Immature natural killer cell (primary cell): ENCODE measurements around the gene RPH3AL. TPM values are rescaled to one million over a fixed set of nuclear protein-coding genes. Genes with fewer than 3 reads are reported as not detected.
"Not testable (repeated sequence)": the region's sequence is repeated elsewhere in the genome, so short reads cannot be mapped to it uniquely, and the experiment has no call there.

Experiments used
- DNase-seq, 3 donors: peaks; one replicate each; pipeline ENCODE4 v3.0.0; 2022; ENCODE audit warnings: mixed read lengths in 1 of 3
- H3K27ac Mint-ChIP-seq, 6 donors: one replicate each; pipeline ENCODE4 v1.8.0; 2020; ENCODE audit warnings: mixed read lengths in 6 of 6, mild to moderate bottlenecking in 5 of 6, inconsistent platforms in 4 of 6, moderate library complexity in 3 of 6
- H3K27me3 Mint-ChIP-seq, 3 donors: one replicate each; pipeline ENCODE4 v1.8.0; 2020 to 2021; ENCODE audit warnings: low read depth in 3 of 3, mild to moderate bottlenecking in 3 of 3, mixed read lengths in 3 of 3, moderate library complexity in 3 of 3, inconsistent platforms in 1 of 3
- H3K36me3 Mint-ChIP-seq, 3 donors: one replicate each; pipeline ENCODE4 v1.8.0; 2020; ENCODE audit warnings: mixed read lengths in 3 of 3, inconsistent platforms in 2 of 3, mild to moderate bottlenecking in 2 of 3
- H3K4me1 Mint-ChIP-seq, 2 donors: one replicate each; pipeline ENCODE4 v1.8.0; 2020; ENCODE audit warnings: inconsistent platforms in 2 of 2, mild to moderate bottlenecking in 2 of 2, mixed read lengths in 2 of 2, moderate library complexity in 1 of 2
- H3K4me3 Mint-ChIP-seq, 5 donors: one replicate each; pipeline ENCODE4 v1.8.0; 2020; ENCODE audit warnings: mild to moderate bottlenecking in 5 of 5, mixed read lengths in 5 of 5, inconsistent platforms in 3 of 5, moderate library complexity in 3 of 5
- H3K9me3 Mint-ChIP-seq, 6 donors: one replicate each; pipeline ENCODE4 v1.8.0; 2020; ENCODE audit warnings: mild to moderate bottlenecking in 6 of 6, mixed read lengths in 6 of 6, inconsistent platforms in 4 of 6, moderate library complexity in 3 of 6
- polyA plus RNA-seq, 3 donors: library from polyadenylated mRNA; unstranded; fragments of 300-500 nt; fragmentation: Illumina TruSeq; gene quantifications; one replicate each; pipeline ENCODE4 v1.2.3, GENCODE V29; 2021

The RPH3AL gene
- polyA plus RNA-seq, 3 donors from 2014 or later: 4.2 to 10.3 (median 4.5) TPM

DNA sequence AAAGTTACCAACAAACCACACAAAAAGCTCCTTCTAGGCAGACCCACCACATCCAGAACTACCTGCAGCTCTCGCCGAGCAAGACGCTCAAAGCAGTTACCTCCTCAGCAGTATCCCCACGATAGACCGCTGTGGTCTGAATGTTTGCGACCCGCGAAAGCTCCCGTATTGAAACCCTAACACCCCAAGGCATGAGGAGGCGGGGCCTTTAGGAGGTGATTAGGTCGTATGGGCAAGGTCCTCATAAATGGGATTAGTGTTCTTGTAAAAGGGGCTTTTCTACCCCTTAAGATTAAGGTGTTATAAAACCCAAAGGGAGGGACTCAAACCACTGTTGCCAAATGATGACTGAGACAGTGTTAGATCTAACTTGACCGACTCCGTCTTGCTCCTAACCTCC is 19.0 kb upstream of the RPH3AL start:
- peaks cover 0 to 5% (median 1%) of the 10 kb centered on the region in 6 donors for H3K9me3 Mint-ChIP-seq
- peaks cover 0 to 3% of the 10 kb centered on the region in 2 donors for H3K4me1 Mint-ChIP-seq
- no peak overlapping the region for H3K4me3 Mint-ChIP-seq
- H3K27ac Mint-ChIP-seq: no peak overlapping the region
- peaks cover 0 to 15% (median 15%) of the 10 kb centered on the region in 3 donors for H3K36me3 Mint-ChIP-seq
- no peak for DNase-seq
- peaks cover 0 to 2% (median under 1%) of the 10 kb centered on the region in 3 donors for H3K27me3 Mint-ChIP-seq

DNA sequence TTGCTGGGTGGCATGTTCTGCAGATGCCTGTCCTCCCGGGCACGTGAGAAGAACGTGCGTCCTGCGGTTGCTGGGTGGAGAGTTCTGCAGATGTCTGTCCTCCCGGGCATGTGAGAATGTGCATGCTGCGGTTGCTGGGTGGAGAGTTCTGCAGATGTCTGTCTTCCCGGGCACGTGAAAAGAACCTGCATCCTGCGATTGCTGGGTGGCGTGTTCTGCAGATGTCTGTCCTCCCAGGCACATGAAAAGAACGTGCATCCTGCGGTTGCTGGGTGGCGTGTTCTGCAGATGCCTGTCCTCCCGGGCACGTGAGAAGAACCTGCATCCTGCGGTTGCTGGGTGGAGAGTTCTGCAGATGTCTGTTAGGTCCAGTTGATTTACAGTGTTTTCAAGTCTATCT is 15.0 kb upstream of the RPH3AL start:
- DNase-seq, H3K27me3 Mint-ChIP-seq, H3K27ac Mint-ChIP-seq, H3K9me3 Mint-ChIP-seq: not testable (repeated sequence)
- H3K4me3 Mint-ChIP-seq: peak overlapping the region in 2 of 5 donors; percentile 30 to 41
- H3K4me1 Mint-ChIP-seq: peaks cover 7 to 24% of the 10 kb centered on the region in 2 donors
- peaks cover 0 to 15% (median 15%) of the 10 kb centered on the region in 3 donors for H3K36me3 Mint-ChIP-seq

DNA sequence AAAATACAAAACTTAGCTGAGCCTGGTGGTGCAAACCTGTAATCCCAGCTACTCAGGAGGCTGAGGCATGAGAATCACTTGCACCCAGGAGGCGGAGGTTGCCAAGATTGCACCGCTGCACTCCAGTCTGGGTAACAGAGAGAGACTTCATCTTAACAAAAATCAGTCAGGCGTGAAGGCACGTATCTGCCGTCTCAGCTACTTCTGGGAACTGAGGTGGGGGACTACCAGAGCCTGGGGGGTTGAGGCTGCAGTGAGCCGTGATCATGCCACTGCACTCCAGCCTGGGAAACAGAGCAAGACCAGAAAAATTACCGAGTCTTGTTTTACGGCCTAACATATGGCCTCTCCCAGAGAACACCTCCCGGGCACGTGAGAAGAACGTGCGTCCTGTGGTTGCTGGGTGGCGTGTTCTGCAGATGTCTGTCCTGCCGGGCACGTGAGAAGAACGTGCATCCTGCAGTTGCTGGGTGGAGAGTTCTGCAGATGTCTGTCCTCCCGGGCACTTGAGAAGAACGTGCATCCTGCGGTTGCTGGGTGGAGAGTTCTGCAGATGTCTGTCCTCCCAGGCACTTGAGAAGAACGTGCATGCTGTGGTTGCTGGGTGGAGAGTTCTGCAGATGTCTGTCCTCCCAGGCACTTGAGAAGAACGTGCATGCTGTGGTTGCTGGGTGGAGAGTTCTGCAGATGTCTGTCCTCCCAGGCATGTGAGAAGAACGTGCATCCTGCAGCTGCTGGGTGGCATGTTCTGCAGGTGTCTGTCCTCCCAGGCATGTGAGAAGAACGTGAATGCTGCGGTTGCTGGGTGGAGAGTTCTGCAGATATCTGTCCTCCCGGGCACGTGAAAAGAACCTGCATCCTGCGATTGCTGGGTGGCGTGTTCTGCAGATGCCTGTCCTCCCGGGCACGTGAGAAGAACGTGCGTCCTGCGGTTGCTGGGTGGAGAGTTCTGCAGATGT is 14.3 kb upstream of the RPH3AL start:
- not testable (repeated sequence) for H3K9me3 Mint-ChIP-seq, H3K27me3 Mint-ChIP-seq
- Mint-ChIP-seq H3K4me1 (peaks cover 7 to 24% of the 10 kb centered on the region in 2 donors), H3K27ac (peak overlapping the region in 2 of 6 donors; percentile 35 to 48), H3K36me3 (peaks cover 0 to 15% (median 15%) of the 10 kb centered on the region in 3 donors), H3K4me3 (peak overlapping the region in 3 of 5 donors; percentile 18 to 22 (median 21))
- DNase-seq: peak in 2 of 3 donors; percentile 17 to 18

DNA sequence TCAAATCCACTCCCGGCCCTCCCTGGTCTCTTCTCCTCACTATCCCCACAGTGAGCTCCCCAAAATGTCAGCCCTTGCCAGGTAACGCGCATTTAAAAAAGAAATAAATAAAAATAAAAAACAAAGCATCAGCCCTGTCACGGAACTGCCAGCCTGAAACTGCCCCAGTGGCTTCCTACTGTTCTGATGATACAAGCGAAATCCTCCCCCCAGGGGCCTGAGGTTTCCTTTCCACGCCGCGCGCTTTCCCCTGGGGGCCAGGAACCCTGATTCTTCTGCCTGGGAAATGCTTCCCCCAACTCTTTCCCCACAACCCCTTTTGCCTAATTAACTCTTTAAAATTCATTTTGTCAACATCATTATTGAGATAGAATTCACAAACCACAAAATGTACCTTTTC is 12.2 kb upstream of the RPH3AL start:
- peak overlapping the region in 1 of 6 donors; percentile 6 for H3K27ac Mint-ChIP-seq
- H3K27me3 Mint-ChIP-seq: peaks cover 0 to 8% (median 3%) of the 10 kb centered on the region in 3 donors
- H3K4me3 Mint-ChIP-seq: peak overlapping the region in 3 of 5 donors; percentile 7 to 47 (median 8)
- peaks cover 0 to 15% (median 15%) of the 10 kb centered on the region in 3 donors for H3K36me3 Mint-ChIP-seq
- no peak for DNase-seq
- H3K4me1 Mint-ChIP-seq: peaks cover 7 to 24% of the 10 kb centered on the region in 2 donors
- H3K9me3 Mint-ChIP-seq: peaks cover 0 to 5% (median 1%) of the 10 kb centered on the region in 6 donors

DNA sequence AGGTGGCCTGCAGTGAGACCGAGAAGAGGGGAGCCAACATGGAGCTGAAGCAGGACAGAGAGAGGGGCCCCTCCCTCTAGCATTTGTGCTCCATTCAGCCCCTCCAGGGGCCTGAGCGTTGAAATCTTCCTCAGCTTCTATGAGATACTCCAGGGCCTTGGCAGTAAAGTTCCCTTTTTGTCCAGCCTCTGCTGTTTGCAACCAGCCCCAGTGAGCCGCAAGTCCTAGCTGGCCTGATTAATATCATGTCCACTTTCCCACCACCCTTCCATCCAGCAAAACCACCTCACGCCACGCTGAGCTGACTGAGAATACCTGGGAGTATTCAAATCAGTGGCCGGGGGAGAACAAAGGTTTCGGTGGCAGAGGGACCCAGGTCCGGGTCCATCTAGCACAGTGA is 11.7 kb upstream of the RPH3AL start:
- peaks cover 0 to 5% (median 1%) of the 10 kb centered on the region in 6 donors for H3K9me3 Mint-ChIP-seq
- H3K4me1 Mint-ChIP-seq: peaks cover 7 to 24% of the 10 kb centered on the region in 2 donors
- no peak overlapping the region for H3K27ac Mint-ChIP-seq
- peak overlapping the region in 1 of 5 donors; percentile 47 for H3K4me3 Mint-ChIP-seq
- peaks cover 0 to 11% (median 11%) of the 10 kb centered on the region in 3 donors for H3K36me3 Mint-ChIP-seq
- DNase-seq: no peak
- H3K27me3 Mint-ChIP-seq: peaks cover 0 to 8% (median 3%) of the 10 kb centered on the region in 3 donors

DNA sequence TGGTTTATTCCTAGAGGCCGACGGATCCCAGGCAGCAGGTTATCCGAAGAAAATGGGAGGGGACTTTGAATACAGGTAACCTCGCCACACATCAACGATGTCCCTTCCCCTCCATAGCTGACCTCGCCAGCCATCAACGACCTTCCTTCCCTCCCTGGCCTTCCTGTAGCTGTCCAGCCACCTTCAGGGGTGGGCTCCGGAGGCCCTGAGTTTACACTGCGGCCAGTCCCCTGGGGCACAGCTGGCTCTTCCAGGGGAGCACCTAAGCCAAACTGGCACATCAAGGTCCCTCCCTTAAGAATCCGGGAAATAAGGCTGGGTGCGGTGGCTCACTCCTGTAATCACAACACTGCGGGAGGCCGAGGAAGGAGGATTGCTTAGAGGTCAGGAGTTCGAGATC is 10.1 kb upstream of the RPH3AL start:
- H3K27me3 Mint-ChIP-seq: peaks cover 0 to 10% (median 3%) of the 10 kb centered on the region in 3 donors

DNA sequence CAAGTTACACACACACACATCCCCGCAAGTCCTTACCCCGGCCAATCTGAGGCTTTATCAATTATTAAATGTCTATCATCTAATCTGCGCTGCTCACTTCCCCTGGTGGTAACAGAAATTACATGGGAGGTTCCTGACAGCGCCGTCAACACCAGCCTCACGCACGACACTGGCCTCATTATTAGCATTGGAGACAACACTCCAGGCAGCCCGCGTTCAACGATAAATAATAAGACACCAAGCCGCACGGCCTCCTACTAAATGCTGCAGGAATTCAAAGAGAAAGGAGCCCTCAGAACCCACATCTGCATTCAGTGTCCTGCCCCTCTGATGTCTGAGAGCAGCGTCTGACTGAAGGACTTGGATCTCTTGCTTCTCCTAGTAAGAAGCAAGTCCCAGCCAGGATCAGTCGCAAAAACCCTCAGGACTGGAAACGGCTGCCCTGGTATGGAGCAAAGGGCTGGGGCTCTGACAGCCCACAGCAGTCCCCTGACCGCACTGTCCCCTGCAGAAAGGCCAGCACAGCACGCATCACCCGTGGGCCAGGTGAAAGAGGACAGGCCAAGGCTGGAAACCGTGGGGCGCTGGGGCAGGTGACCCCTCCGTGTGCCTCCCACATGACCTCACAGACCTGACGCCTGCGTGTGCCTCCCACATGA is 7.6 kb upstream of the RPH3AL start:
- DNase-seq: no peak
- peaks cover 0 to 2% (median 0%) of the 10 kb centered on the region in 6 donors for H3K9me3 Mint-ChIP-seq
- peaks cover 4 to 17% of the 10 kb centered on the region in 2 donors for H3K4me1 Mint-ChIP-seq
- H3K27me3 Mint-ChIP-seq: peaks cover 0 to 4% (median 2%) of the 10 kb centered on the region in 3 donors
- no peak overlapping the region for H3K27ac Mint-ChIP-seq
- no peak overlapping the region for H3K4me3 Mint-ChIP-seq
- H3K36me3 Mint-ChIP-seq: no peaks in the 10 kb centered on the region

More for the DNA sequence above, 10.1 kb upstream of the RPH3AL start:
- Mint-ChIP-seq H3K9me3 (no peaks in the 10 kb centered on the region), H3K4me3 (no peak overlapping the region), H3K27ac (no peak overlapping the region), H3K4me1 (peaks cover 4 to 24% of the 10 kb centered on the region in 2 donors), H3K36me3 (peaks cover 0 to 1% (median under 1%) of the 10 kb centered on the region in 3 donors)
- DNase-seq: no peak

DNA sequence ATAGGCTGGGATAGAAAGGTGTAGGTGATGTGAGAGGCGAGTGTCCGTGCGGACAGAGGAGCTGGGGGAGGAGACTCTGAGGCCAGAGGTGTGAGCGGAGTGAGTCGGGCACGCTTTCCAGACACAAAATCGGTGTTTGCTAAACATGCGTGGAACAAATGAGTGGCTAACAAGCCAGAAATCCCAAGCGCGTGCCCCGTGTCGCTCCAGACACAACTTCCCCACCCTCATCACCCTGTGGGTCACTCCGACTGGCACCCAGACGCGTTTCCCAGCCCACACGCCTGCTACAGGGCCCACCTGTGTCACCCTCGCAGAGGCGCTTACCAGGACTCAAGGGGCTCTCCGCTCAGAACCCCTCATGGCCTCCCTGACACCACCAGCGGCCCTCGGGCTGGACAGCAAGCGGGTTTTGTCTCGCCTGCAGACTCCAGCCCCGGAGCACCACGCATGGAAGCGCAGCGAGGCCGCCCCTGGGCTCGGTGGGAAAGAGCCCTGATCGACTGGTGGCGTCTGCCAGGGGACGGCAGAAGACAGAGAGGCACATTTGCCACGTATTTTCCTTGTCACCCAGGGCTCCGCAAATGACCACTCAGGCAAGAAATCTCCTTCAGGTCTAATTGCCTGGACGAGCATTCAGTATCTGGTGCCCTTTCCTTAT is 6.0 kb upstream of the RPH3AL start:
- no peak overlapping the region for H3K4me3 Mint-ChIP-seq
- no peak for DNase-seq
- no peak overlapping the region for H3K27ac Mint-ChIP-seq
- H3K27me3 Mint-ChIP-seq: peaks cover 0 to 2% (median 0%) of the 10 kb centered on the region in 3 donors
- H3K36me3 Mint-ChIP-seq: no peaks in the 10 kb centered on the region
- peaks cover 0 to 2% (median 0%) of the 10 kb centered on the region in 6 donors for H3K9me3 Mint-ChIP-seq
- peaks cover under 1 to 1% of the 10 kb centered on the region in 2 donors for H3K4me1 Mint-ChIP-seq

DNA sequence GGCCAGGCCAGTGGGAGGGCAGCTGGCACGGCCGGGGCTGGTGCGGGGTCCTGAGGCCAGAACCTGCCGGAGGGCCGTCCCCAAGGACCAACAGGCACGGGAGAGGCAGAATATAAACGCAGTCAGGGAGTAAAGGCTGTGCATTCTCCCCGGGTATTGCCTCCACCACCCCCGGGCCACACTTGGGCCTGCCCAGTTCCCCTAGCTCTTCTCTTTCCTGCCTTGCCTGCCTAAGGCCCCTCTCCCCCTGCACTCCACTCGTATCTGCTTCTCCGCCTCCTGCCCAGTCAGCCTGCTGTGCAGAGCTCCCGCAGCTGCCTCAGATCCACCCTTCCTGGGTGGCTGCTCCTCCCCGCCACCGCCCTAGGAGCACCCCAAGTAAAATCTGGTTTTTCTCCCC is 5.0 kb upstream of the RPH3AL start:
- H3K9me3 Mint-ChIP-seq: peaks cover 0 to 2% (median 0%) of the 10 kb centered on the region in 6 donors
- no peak overlapping the region for H3K4me3 Mint-ChIP-seq
- DNase-seq: no peak
- H3K36me3 Mint-ChIP-seq: no peaks in the 10 kb centered on the region
- peaks cover 0 to 1% of the 10 kb centered on the region in 2 donors for H3K4me1 Mint-ChIP-seq
- H3K27me3 Mint-ChIP-seq: peaks cover 0 to 2% (median 0%) of the 10 kb centered on the region in 3 donors
- no peak overlapping the region for H3K27ac Mint-ChIP-seq

DNA sequence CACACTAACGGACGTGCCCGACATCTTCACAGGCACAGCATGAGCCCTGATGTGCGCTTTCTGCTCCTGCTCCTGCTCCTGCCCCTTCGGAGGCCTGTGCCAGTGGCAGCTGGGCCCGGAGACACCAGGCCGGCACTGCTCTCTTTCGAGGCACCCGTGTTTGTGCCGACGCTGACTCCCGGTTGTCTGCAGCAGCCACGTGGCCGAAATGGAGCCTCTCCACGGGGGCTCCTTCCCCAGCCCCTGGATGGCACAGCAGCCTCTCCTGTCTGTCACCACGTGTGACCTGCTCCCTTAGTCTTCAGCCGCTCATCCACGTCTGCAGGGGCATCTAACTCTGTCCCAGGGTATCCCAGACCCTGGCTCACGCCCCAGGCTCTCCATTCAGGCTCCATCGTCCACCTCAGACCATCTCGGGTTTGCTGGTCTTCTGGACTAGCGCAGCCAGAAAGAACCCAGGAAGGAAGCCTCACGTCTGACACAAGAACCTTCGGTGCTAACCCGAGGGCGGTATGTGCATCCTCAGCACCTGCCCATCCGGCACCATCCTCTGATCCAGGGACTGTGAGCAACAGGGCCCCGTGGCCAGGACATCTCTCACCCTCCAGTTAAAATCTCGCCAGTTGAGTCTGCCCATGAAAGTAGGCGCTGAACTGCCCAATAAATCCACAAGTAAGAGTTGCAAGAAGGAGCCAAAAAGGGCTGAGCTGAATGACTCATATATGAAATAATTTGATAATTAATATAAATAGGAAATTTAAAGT is 4.2 kb upstream of the RPH3AL start:
- Mint-ChIP-seq H3K27ac (peak overlapping the region in 2 of 6 donors; percentile 35 to 52), H3K9me3 (peaks cover 0 to 2% (median 0%) of the 10 kb centered on the region in 6 donors), H3K27me3 (peaks cover 0 to 2% (median 0%) of the 10 kb centered on the region in 3 donors), H3K4me1 (peaks cover 0 to 1% of the 10 kb centered on the region in 2 donors), H3K4me3 (peak overlapping the region in 1 of 5 donors; percentile 3), H3K36me3 (no peaks in the 10 kb centered on the region)
- DNase-seq: no peak

DNA sequence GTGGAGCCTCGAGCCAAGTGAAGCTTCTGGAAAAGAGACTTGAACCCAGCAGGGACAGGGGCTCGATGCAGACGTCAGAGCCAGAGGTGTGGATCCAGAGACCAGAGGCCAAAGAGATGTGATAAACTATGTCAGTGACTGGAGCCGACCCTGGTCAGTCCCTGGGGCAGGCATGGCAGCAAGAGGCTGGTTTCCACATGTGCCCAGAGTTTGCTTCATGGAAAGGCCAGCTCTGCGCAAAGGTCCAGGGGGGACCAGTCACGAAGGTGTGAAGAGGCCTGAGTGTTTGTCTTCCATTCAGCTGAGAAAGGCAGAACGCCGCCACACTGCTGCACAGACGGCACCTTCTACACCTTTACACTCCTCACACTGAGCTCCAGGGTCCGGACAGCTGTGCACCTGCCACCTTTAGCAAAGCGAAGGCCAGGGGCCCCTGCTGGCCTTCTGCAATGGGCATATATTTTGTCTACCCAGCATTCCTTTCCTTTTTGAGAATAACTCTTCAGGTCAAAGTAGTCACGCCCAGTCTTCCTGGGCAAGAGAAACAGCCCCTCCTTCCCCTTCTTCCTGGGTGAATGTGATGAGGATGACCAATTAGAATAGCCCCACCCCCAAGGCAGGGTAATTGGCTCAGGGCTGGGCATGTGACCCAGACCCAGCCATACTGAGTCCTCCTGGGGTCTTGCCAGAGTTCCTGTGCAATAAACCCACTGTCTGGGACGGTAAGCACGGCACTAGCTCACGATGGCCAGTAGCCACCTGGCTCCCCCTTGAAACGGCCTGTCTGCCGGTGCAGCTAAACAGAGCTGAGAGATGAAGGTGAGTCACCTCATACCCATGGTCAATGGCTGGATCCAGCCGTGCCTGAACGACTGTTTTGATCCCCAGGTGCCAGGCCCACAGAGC is 2.3 kb upstream of the RPH3AL start:
- DNase-seq: no peak
- H3K27ac Mint-ChIP-seq: no peak overlapping the region
- peaks cover 0 to 2% (median 0%) of the 10 kb centered on the region in 6 donors for H3K9me3 Mint-ChIP-seq
- peaks cover 5% of the 10 kb centered on the region in 2 donors for H3K4me1 Mint-ChIP-seq
- H3K4me3 Mint-ChIP-seq: no peak overlapping the region
- peaks cover 0 to 4% (median 2%) of the 10 kb centered on the region in 3 donors for H3K27me3 Mint-ChIP-seq
- peaks cover 0 to 7% (median 0%) of the 10 kb centered on the region in 3 donors for H3K36me3 Mint-ChIP-seq

DNA sequence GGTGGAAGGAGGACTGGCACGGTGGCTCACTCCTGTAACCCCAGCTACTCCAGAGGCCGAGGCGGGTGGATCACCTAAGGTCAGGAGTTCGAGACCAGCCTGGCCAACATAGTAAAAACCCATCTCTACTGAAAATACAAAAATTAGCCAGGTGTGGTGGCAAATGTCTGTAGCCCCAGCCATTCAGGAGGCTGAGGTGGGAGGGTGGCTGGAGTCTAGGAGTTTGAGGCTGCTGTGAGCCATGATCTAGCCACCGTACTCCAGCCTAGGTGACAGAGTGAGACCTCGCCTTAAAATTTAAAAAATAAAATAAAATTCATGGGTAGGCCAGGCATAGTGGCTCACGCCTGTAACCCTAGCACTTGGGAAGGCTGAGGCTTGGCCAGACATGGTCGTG is 1.2 kb upstream of the RPH3AL start:
- Mint-ChIP-seq H3K27me3 (peaks cover 0 to 4% (median 3%) of the 10 kb centered on the region in 3 donors), H3K36me3 (peaks cover 0 to 10% (median 0%) of the 10 kb centered on the region in 3 donors), H3K27ac (no peak overlapping the region)

More for the DNA sequence above, 1.2 kb upstream of the RPH3AL start:
- DNase-seq: no peak
- Mint-ChIP-seq H3K9me3 (peaks cover 0 to 2% (median 0%) of the 10 kb centered on the region in 6 donors), H3K4me1 (peaks cover 5% of the 10 kb centered on the region in 2 donors), H3K4me3 (no peak overlapping the region)
